ENCODE results near the gene C1orf232. TPM values are rescaled to one million over a fixed set of nuclear protein-coding genes. Genes with fewer than 3 reads are reported as not detected.

C1orf232 gene
- total RNA-seq, 2 experiments from 2014 or later, result not detected

- POLR2A ChIA-PET, result no interaction called here
- CTCF ChIA-PET, result interaction anchor here (0.7 to 2.6 kb wide), 7 partner anchors 16 to 230 kb away, joined by 3 to 9 read pairs (median 3); partner anchors contain the start of gene CEP85
These were observed 7.1 kb downstream of the C1orf232 start for GRCh38 chr1:26161415-26162219.

GRCh38 chr1:26160527-26161414 is 8.0 kb downstream of the C1orf232 start:
- CTCF ChIA-PET, result interaction anchor here (0.7 to 1.8 kb wide), 4 partner anchors 15 to 125 kb away, joined by 3 to 5 read pairs (median 4); partner anchors contain the start of gene CEP85
- POLR2A ChIA-PET, result no interaction called here

GRCh38 chr1:26159743-26160039 is 9.1 kb downstream of the C1orf232 start:
- ChIA-PET CTCF (interaction anchor here (1.8 kb wide), 1 partner anchor 14 kb away, joined by 5 read pairs; no protein-coding TSS in a partner anchor), POLR2A (no interaction called here)

GRCh38 chr1:26158908-26159742 is 9.6 kb downstream of the C1orf232 start, which contains the start of gene FAM110D:
Gene FAM110D (plus strand): TSS chr1:26159079. CDS start chr1:26161292, 2,213 bp downstream.
- ChIA-PET CTCF (interaction anchor here (3.9 kb wide), 1 partner anchor 14 kb away, joined by 13 read pairs; no protein-coding TSS in a partner anchor), POLR2A (no interaction called here)

- ChIA-PET CTCF (interaction anchor here (1.2 to 3.9 kb wide), 2 partner anchors 13 to 163 kb away, joined by 3 to 13 read pairs; no protein-coding TSS in a partner anchor), POLR2A (no interaction called here)
These were observed 10.4 kb downstream of the C1orf232 start for GRCh38 chr1:26158271-26158907.

GRCh38 chr1:26156285-26157038 is 12.3 kb downstream of the C1orf232 start:
- ChIA-PET CTCF (interaction anchor here (0.8 to 3.9 kb wide), 6 partner anchors 9 to 120 kb away, joined by 3 to 13 read pairs (median 4); partner anchors contain the start of gene ZNF593), POLR2A (interaction anchor here (0.6 kb wide), 1 partner anchor 534 kb away, joined by 3 read pairs; no protein-coding TSS in a partner anchor)

- ChIA-PET POLR2A (no interaction called here), CTCF (interaction anchor here (0.9 to 3.9 kb wide), 5 partner anchors 8 to 119 kb away, joined by 3 to 13 read pairs (median 4); partner anchors contain the start of genes CEP85 and ZNF593)
These were observed 13.1 kb downstream of the C1orf232 start for GRCh38 chr1:26155370-26156284.

GRCh38 chr1:26154750-26155149 is 14.0 kb downstream of the C1orf232 start:
- ChIA-PET CTCF (interaction anchor here (1.1 to 1.2 kb wide), 3 partner anchors 9 to 79 kb away, joined by 3 read pairs; partner anchors contain the start of gene CEP85), POLR2A (no interaction called here)

- ChIA-PET POLR2A (no interaction called here), CTCF (interaction anchor here (1.1 to 1.2 kb wide), 3 partner anchors 9 to 80 kb away, joined by 3 read pairs; partner anchors contain the start of gene CEP85)
These were observed 14.7 kb downstream of the C1orf232 start for GRCh38 chr1:26153966-26154532.

- POLR2A ChIA-PET, result no interaction called here
- CTCF ChIA-PET, result interaction anchor here (1.1 kb wide), 1 partner anchor 9 kb away, joined by 3 read pairs; no protein-coding TSS in a partner anchor
These were observed 19.9 kb downstream of the C1orf232 start for GRCh38 chr1:26148887-26149286.

GRCh38 chr1:26145960-26146294 is 22.8 kb downstream of the C1orf232 start:
- ChIA-PET CTCF (interaction anchor here (0.8 to 4.8 kb wide), 9 partner anchors 11 to 112 kb away, joined by 3 to 55 read pairs (median 8); partner anchors contain the start of gene FAM110D), POLR2A (no interaction called here)

GRCh38 chr1:26145041-26145959 is 23.5 kb downstream of the C1orf232 start:
- ChIA-PET POLR2A (no interaction called here), CTCF (interaction anchor here (0.6 to 4.8 kb wide), 23 partner anchors 9 to 184 kb away, joined by 3 to 55 read pairs (median 4); partner anchors contain the start of genes C1orf232, FAM110D, PDIK1L and ZNF593)

GRCh38 chr1:26142159-26142558 is 26.6 kb downstream of the C1orf232 start:
- CTCF ChIA-PET, result interaction anchor here (0.7 to 4.8 kb wide), 4 partner anchors 28 to 180 kb away, joined by 3 to 55 read pairs (median 8); partner anchors contain the start of gene ZNF593
- POLR2A ChIA-PET, result interaction anchor here (0.8 kb wide), 1 partner anchor 34 kb away, joined by 5 read pairs; no protein-coding TSS in a partner anchor

- POLR2A ChIA-PET, result interaction anchor here (0.6 kb wide), 1 partner anchor 24 kb away, joined by 3 read pairs; no protein-coding TSS in a partner anchor
- CTCF ChIA-PET, result interaction anchor here (0.6 to 1.4 kb wide), 6 partner anchors 28 to 278 kb away, joined by 3 to 5 read pairs (median 4); partner anchors contain the start of genes C1orf232, PDIK1L and ZNF593
These were observed 29.7 kb downstream of the C1orf232 start for GRCh38 chr1:26138974-26139558.
